Measurements from ENCODE around the gene CD320.
A peak's percentile ranks its signal among the peaks of the same experiment; 100 is the strongest.

CD320 gene

GRCh38 chr19:8307965-8308866, at the start of gene CD320 (continued):
- TF ChIP-seq ZNF555 (tag by site-specific recombination; conservative IDR thresholded peaks at IDR 0.05) (no peak), SP2 (tag by site-specific recombination; IDR thresholded peaks at IDR 0.05) (peak; percentile 84), ZFP37 (tag by site-specific recombination; IDR thresholded peaks at IDR 0.05) (peak; percentile 62; the same call in 1 of the 2 replicates), KLF16 (tag by site-specific recombination; IDR thresholded peaks at IDR 0.05) (peak; percentile 65), TSHZ1 (tag by site-specific recombination; IDR thresholded peaks at IDR 0.05; ENCODE audit: borderline replicate concordance) (no peak; the same call in 1 of the 2 replicates), ZNF549 (tag by site-specific recombination; IDR thresholded peaks at IDR 0.05) (no peak), ZNF350 (tag by site-specific recombination; IDR thresholded peaks at IDR 0.05) (no peak), ZFP41 (tag by site-specific recombination; IDR thresholded peaks at IDR 0.05; ENCODE audit: borderline replicate concordance) (no peak), ZBTB20 (tag by site-specific recombination; IDR thresholded peaks at IDR 0.05) (peak; percentile 30; the same call in 1 of the 2 replicates), ZFP69B (tag by site-specific recombination; IDR thresholded peaks at IDR 0.05) (peak; percentile 81), ZNF488 (tag by site-specific recombination; IDR thresholded peaks at IDR 0.05) (no peak), ZNF692 (tag by site-specific recombination; IDR thresholded peaks at IDR 0.05) (peak; percentile 93), KLF1 (tag by site-specific recombination; IDR thresholded peaks at IDR 0.05) (peak; percentile 70), ZNF354C (tag by site-specific recombination; IDR thresholded peaks at IDR 0.05; ENCODE audit: borderline replicate concordance, low read depth) (no peak), TCF7L2 (IDR thresholded peaks at IDR 0.05; ENCODE audit: borderline replicate concordance, low read depth, low read length) (peak; percentile 77), ZNF114 (tag by site-specific recombination; IDR thresholded peaks at IDR 0.05) (no peak), ZSCAN16 (tag by site-specific recombination; IDR thresholded peaks at IDR 0.05) (0 out of 2 replicates have a peak, but pooled peaks have one; percentile 37), ZNF112 (tag by site-specific recombination; IDR thresholded peaks at IDR 0.05) (no peak), ZNF558 (tag by site-specific recombination; IDR thresholded peaks at IDR 0.05) (0 out of 2 replicates have a peak, but pooled peaks have one; percentile 31), ZNF654 (tag by site-specific recombination; IDR thresholded peaks at IDR 0.05; ENCODE audit: low read depth) (0 out of 2 replicates have a peak, but pooled peaks have one; percentile 1), ZNF404 (tag by site-specific recombination; IDR thresholded peaks at IDR 0.05) (no peak), ZNF629 (tag by site-specific recombination; IDR thresholded peaks at IDR 0.05) (0 out of 2 replicates have a peak, but pooled peaks have one; percentile 45), OVOL3 (tag by site-specific recombination; IDR thresholded peaks at IDR 0.05) (no peak), ZNF677 (tag by site-specific recombination; IDR thresholded peaks at IDR 0.05) (no peak), PRDM4 (tag by site-specific recombination; IDR thresholded peaks at IDR 0.05) (peak; percentile 34; the same call in 1 of the 2 replicates), ZBTB44 (tag by site-specific recombination; IDR thresholded peaks at IDR 0.05) (peak; percentile 64; the same call in 1 of the 2 replicates), BCL11A (tag by site-specific recombination; IDR thresholded peaks at IDR 0.05; ENCODE audit: low read depth) (no peak), GLIS2 (tag by site-specific recombination; IDR thresholded peaks at IDR 0.05) (peak; percentile 85)
